Measurements from ENCODE around the gene SCD. TPM values are rescaled to one million over a fixed set of nuclear protein-coding genes. Genes with fewer than 3 reads are reported as not detected.

Gene SCD
- total RNA-seq, 1 experiment from 2014 or later = 652 TPM

DNA sequence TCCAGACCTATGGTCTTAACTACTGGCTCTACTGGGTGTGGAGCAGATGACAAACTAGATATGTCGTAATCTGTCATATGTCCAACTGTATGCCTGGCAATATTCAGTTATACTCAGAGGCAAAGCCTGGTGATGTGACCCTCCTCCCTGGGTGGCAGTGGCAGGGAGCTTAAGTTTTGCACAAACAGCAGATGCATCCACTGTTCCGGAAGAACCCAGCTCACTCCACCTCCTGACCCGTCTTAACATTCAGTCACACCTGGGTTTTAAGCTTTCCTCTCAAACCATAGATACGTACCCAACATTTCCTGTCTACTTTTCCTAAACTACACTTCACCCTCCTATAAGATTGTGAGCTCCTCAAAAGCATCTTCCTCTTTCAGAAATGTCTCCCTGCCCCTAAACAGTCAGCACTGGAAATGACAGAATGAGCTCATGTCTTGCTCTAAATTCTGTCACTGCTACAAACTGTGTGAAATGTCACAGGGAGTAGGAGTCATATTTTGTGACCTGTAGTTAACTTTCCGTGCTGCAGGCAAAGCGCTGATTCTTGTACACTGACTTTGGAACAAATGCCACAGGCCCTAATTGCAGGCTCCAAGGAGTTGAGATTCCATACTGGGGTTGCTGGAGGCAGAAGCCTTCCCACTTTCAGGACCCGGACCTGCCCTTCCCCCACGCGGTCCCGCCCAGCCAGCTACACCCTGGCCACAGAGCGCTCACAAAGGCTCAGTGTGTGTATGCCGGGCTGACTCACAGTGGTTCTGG, 23.9 kb downstream of the SCD start (continued):
- TF ChIP-seq MAX (IDR thresholded peaks at IDR 0.05) = no peak
- TF ChIP-seq JUND (IDR thresholded peaks at IDR 0.05) = no peak
- TF ChIP-seq RAD21 (IDR thresholded peaks at IDR 0.05; ENCODE audit: low read depth) = no peak
- no peak for TF ChIP-seq CEBPB (IDR thresholded peaks at IDR 0.05; ENCODE audit: low read depth)
- TF ChIP-seq POLR2A (IDR thresholded peaks at IDR 0.05; ENCODE audit: borderline replicate concordance, extremely low read depth, insufficient read depth, insufficient read length) = peak; percentile 11
- TF ChIP-seq SIN3A (IDR thresholded peaks at IDR 0.05; ENCODE audit: low read depth) = no peak

DNA sequence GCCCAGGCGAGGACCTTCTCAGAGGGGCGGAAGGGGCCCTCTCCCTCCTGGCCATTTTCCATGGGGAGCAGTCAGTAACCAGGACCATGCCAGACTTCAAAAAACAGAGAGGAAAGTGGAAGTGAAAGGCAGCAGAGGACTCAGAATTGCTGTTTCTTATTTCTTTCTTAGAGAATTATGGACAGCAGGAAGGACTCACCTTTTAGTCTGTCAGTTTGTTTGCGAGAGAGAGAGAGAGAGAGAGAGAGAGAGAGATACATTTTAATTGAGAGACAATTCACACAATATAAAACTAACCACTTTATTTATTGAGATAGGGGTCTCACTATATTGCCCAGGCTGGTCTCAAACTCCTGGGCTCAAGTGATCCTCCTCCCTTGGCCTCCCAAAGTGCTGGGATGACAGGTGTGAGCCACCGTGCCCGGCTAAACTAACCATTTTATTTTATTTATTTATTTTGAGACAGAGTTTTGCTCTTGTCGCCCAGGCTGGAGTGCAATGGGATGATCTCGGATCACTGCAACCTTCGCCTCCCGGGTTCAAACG, 24.5 kb downstream of the SCD start:
- Histone ChIP-seq H4K20me1 (ENCODE audit: insufficient read depth) (no peaks in the 10 kb centered on the region), H3K9me2 (ENCODE audit: insufficient read depth) (no peaks in the 10 kb centered on the region), H3K36me3 (ENCODE audit: control insufficient read depth in 1 of 2, insufficient read depth in 2 of 2, low read length in 2 of 2) (no peaks in the 10 kb centered on the region), H3K9ac (ENCODE audit: low read length) (peak overlapping the region; percentile 66), H2AFZ (ENCODE audit: low read depth, low read length, poor library complexity, severe bottlenecking) (no peak overlapping the region), H3K79me2 (ENCODE audit: insufficient read depth, low read length) (peaks cover 17% of the 10 kb centered on the region), H3K4me3 (replicated peaks in 1 of 2; ENCODE audit: low read depth in 1 of 2, low read length in 2 of 2) (peak overlapping the region; percentile 23 to 46; a peak in 3 of 4 replicates), H3K4me1 (ENCODE audit: control insufficient read depth in 1 of 2, insufficient read depth in 2 of 2, low read length in 2 of 2) (peaks cover 80 to 90% of the 10 kb centered on the region in 2 experiments), H3K9me3 (ENCODE audit: control insufficient read depth in 1 of 2, insufficient read depth in 1 of 2, low read depth in 1 of 2, low read length in 2 of 2) (no peaks in the 10 kb centered on the region), H3K4me2 (ENCODE audit: low read length) (peak overlapping the region; percentile 79), H3K27me3 (ENCODE audit: insufficient read depth, low read length) (no peaks in the 10 kb centered on the region), H3K27ac (ENCODE audit: low read depth, low read length) (peak overlapping the region; percentile 99)
- TF ChIP-seq ZFX (IDR thresholded peaks at IDR 0.05) = 0 out of 2 replicates have a peak, but pooled peaks have one; percentile 4
- TF ChIP-seq, protein P1, sequence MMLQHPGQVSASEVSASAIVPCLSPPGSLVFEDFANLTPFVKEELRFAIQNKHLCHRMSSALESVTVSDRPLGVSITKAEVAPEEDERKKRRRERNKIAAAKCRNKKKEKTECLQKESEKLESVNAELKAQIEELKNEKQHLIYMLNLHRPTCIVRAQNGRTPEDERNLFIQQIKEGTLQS (IDR thresholded peaks at IDR 0.05) = no peak
- CTCF ChIA-PET = interaction anchor here (0.8 to 2.3 kb wide), 7 partner anchors 9 to 526 kb away, joined by 3 to 14 read pairs (median 4); partner anchors contain the start of gene SCD
- ATAC-seq (no peak), DNase-seq (ENCODE audit: low read depth, low spot score) (no peak)
- intact Hi-C loops (cut with micrococcal nuclease) = no loop called here
- POLR2A ChIA-PET = interaction anchor here (0.9 to 3.9 kb wide), 9 partner anchors 10 to 61 kb away, joined by 3 to 42 read pairs (median 5); partner anchors contain the start of gene SCD
- BruUV-seq (replicated peaks) = TSS peak; percentile 12
- RAD21 ChIA-PET (ENCODE audit: low non-redundant PET in 1 of 2, low total read pairs in 2 of 2, uncharacterized antibody in 2 of 2, unreplicated experiment in 2 of 2) = interaction anchor here (1.0 to 2.3 kb wide), 3 partner anchors 25 to 62 kb away, joined by 3 to 16 read pairs (median 14); partner anchors contain the start of gene SCD (in 2 of the 2)
